Mesothelial cell of epicardium (in vitro differentiated cells): ENCODE data around the gene SARS1. TPM values are rescaled to one million over a fixed set of nuclear protein-coding genes. Genes with fewer than 3 reads are reported as not detected.

Source experiments
- DNase-seq, 2 experiments: peaks; one replicate each; pipeline ENCODE4 v3.0.0; 2021; ENCODE audit warnings: low spot score in 2 of 2; ENCODE audit not compliant: unreplicated experiment in 2 of 2
- H3K27ac Mint-ChIP-seq: 2 replicates; pipeline ENCODE4 v1.8.0; 2021; ENCODE audit warnings: mixed read lengths
- H3K27me3 Mint-ChIP-seq: 2 replicates; pipeline ENCODE4 v1.8.0; 2021; ENCODE audit warnings: low read depth, mixed read lengths
- H3K36me3 Mint-ChIP-seq: 2 replicates; pipeline ENCODE4 v1.8.0; 2021; ENCODE audit warnings: mixed read lengths
- H3K4me1 Mint-ChIP-seq: 2 replicates; pipeline ENCODE4 v1.8.0; 2021; ENCODE audit warnings: mixed read lengths
- H3K4me3 Mint-ChIP-seq: 2 replicates; pipeline ENCODE4 v1.8.0; 2021; ENCODE audit warnings: mild to moderate bottlenecking, moderate library complexity, mixed read lengths
- H3K9me3 Mint-ChIP-seq: 2 replicates; pipeline ENCODE4 v1.8.0; 2021; ENCODE audit warnings: mixed read lengths
- total RNA-seq: library from RNA; stranded (reverse); gene quantifications from 3 replicates; pipeline ENCODE4 v1.2.1, GENCODE V29; 2021
- TF ChIP-seq, protein P1 (sequence below): fragments of 200-600 bp; sonication (generic); IDR thresholded peaks from one replicate; pipeline ENCODE4 v1.5.0; 2021; ENCODE audit warnings: antibody characterized with exemption; ENCODE audit not compliant: unreplicated experiment

The SARS1 gene
- total RNA-seq, 1 donor from 2014 or later = 104 TPM

GRCh38 chr1:109261578-109261977 lies 47.9 kb downstream of the SARS1 start:
- no peak for DNase-seq
- TF ChIP-seq, protein P1, sequence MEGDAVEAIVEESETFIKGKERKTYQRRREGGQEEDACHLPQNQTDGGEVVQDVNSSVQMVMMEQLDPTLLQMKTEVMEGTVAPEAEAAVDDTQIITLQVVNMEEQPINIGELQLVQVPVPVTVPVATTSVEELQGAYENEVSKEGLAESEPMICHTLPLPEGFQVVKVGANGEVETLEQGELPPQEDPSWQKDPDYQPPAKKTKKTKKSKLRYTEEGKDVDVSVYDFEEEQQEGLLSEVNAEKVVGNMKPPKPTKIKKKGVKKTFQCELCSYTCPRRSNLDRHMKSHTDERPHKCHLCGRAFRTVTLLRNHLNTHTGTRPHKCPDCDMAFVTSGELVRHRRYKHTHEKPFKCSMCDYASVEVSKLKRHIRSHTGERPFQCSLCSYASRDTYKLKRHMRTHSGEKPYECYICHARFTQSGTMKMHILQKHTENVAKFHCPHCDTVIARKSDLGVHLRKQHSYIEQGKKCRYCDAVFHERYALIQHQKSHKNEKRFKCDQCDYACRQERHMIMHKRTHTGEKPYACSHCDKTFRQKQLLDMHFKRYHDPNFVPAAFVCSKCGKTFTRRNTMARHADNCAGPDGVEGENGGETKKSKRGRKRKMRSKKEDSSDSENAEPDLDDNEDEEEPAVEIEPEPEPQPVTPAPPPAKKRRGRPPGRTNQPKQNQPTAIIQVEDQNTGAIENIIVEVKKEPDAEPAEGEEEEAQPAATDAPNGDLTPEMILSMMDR = no peak
- H3K4me3 Mint-ChIP-seq = no peak overlapping the region
- H3K27ac Mint-ChIP-seq = no peak overlapping the region
- H3K4me1 Mint-ChIP-seq = peaks cover 5% of the 10 kb centered on the region
- no peaks in the 10 kb centered on the region for H3K9me3 Mint-ChIP-seq
- no peaks in the 10 kb centered on the region for H3K27me3 Mint-ChIP-seq
- no peaks in the 10 kb centered on the region for H3K36me3 Mint-ChIP-seq

DNA sequence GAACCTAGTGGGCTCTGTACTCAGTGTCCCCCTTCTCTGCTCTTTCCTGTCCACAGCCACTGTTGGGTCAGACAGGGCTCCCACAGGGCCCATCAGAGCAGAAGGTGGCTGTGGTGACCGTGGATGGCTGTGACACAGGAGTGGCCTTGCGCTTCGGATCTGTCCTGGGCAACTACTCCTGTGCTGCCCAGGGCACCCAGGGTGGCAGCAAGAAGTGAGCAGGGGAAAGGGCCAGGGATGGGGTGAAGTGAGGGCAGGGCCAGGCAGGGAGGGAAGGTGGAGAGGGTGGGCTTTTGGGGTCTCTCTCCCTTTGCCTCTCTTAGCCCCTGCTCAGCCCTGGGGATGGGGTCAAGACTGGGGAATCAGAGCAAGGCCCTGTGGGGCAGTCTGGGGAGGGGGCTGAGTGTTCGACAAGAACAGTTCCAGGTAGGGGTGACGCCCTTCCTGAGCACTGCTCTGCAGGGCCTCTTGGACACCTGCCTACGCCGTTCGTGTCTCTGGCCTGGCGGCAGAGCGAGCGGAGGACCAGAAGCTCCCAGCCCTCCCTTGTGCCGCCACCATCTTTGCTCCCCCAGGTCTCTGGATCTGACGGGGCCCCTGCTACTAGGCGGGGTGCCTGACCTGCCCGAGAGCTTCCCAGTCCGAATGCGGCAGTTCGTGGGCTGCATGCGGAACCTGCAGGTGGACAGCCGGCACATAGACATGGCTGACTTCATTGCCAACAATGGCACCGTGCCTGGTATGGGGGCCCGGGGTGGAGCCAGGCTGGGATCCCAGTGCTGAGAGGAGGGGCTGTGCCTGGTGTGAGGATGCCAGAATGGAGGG lies 48.7 kb downstream of the SARS1 start:
- Mint-ChIP-seq H3K27me3 (no peaks in the 10 kb centered on the region), H3K9me3 (no peaks in the 10 kb centered on the region), H3K36me3 (no peaks in the 10 kb centered on the region), H3K27ac (no peak overlapping the region), H3K4me3 (no peak overlapping the region), H3K4me1 (peaks cover 5% of the 10 kb centered on the region)
- TF ChIP-seq, protein P1 = no peak
- no peak for DNase-seq

DNA sequence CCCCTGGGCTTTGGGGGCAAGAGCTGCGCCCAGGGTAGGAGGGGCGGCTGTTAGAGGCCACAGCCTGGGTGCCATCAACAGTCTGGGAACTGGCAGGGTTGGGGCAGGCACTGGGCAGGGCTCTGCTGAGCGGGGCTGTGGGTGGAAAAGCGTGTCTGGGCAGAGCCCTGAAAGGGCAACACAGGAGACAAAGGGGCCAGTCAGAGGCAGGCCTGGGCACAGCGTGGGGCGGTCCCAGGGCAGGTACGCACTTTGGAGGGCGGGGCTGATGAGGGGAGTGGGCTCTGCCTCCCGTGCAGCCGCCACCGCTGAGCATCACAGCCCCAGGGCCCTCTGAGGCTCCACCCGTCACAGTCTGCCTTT lies 49.5 kb downstream of the SARS1 start:
- Mint-ChIP-seq H3K4me1 (peaks cover 5% of the 10 kb centered on the region), H3K27ac (peak overlapping the region; percentile 50), H3K36me3 (peaks cover 2% of the 10 kb centered on the region), H3K9me3 (no peaks in the 10 kb centered on the region), H3K27me3 (no peaks in the 10 kb centered on the region), H3K4me3 (no peak overlapping the region)
- TF ChIP-seq, protein P1 = no peak
- DNase-seq = no peak

DNA sequence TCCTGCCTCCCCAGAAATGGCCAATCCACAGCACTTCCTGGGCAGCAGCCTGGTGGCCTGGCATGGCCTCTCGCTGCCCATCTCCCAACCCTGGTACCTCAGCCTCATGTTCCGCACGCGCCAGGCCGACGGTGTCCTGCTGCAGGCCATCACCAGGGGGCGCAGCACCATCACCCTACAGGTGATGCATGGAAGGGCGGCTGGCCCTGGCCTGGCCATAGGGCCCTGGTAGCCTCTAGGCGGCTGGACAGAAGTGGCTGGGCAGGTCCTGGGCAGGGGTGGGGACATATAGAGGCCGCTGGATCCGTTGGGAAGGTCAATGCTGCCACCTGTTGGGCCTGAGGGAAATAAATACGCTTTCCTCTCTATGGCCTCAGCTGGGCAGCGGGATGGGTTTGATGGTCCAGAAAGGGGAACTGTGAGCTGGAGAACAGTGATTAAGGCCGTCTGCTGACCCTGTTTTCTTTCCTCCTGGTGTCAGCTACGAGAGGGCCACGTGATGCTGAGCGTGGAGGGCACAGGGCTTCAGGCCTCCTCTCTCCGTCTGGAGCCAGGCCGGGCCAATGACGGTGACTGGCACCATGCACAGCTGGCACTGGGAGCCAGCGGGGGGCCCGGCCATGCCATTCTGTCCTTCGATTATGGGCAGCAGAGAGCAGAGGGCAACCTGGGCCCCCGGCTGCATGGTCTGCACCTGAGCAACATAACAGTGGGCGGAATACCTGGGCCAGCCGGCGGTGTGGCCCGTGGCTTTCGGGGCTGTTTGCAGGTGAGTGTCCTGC lies 50.1 kb downstream of the SARS1 start:
- Mint-ChIP-seq H3K36me3 (peaks cover 3% of the 10 kb centered on the region), H3K27me3 (no peaks in the 10 kb centered on the region), H3K4me1 (peaks cover 5% of the 10 kb centered on the region), H3K9me3 (no peaks in the 10 kb centered on the region), H3K27ac (peak overlapping the region; percentile 50), H3K4me3 (no peak overlapping the region)
- DNase-seq = peak; percentile 60 to 87
- TF ChIP-seq, protein P1 = peak; percentile 95

- Mint-ChIP-seq H3K27me3 (no peaks in the 10 kb centered on the region), H3K4me3 (no peak overlapping the region), H3K27ac (no peak overlapping the region), H3K36me3 (peaks cover 3% of the 10 kb centered on the region), H3K4me1 (peaks cover 5% of the 10 kb centered on the region), H3K9me3 (no peaks in the 10 kb centered on the region)
- TF ChIP-seq, protein P1 = no peak
- no peak for DNase-seq
Measured at GRCh38 chr1:109264379-109264755, 50.6 kb downstream of the SARS1 start.
